C4-2B (cell line): ENCODE data around the gene LGR6.

ENCODE experiments used
- CTCF ChIP-seq: fragments of 450-650 bp; conservative IDR thresholded peaks from 2 replicates; pipeline ENCODE4 v1.5.1; 2017; ENCODE audit warnings: mild to moderate bottlenecking
- ZFX ChIP-seq: fragments of 450-650 bp; IDR thresholded peaks from 2 replicates; pipeline ENCODE4 v1.6.1; 2017

GRCh38 chr1:202283379-202283844 lies 89.8 kb downstream of the LGR6 start:
- TF ChIP-seq ZFX (no peak), CTCF (no peak)
